ENCODE measurements around the gene BTAF1. TPM values are rescaled to one million over a fixed set of nuclear protein-coding genes. Genes with fewer than 3 reads are reported as not detected.

Gene BTAF1
- total RNA-seq, 1 experiment from 2014 or later, result 49.6 TPM

- ChIA-PET POLR2A (no interaction called here), CTCF (interaction anchor here (0.6 kb wide), 2 partner anchors 29 to 822 kb away, joined by 3 read pairs; no protein-coding TSS in a partner anchor)
- peaks cover 2% of the 10 kb centered on the region; the same call in 1 of the 2 replicates for H3K36me3 Mint-ChIP-seq
- no peak overlapping the region for H3K4me3 Mint-ChIP-seq
- peaks cover 29% of the 10 kb centered on the region for H3K4me1 Mint-ChIP-seq
- peaks cover 7% of the 10 kb centered on the region for H3K9me3 Mint-ChIP-seq
- no peak overlapping the region; the same call in 1 of the 2 replicates for H3K27ac Mint-ChIP-seq
- TF ChIP-seq TEAD4 (CRISPR knock-in tag; IDR thresholded peaks at IDR 0.05), result no peak
- TF ChIP-seq, protein P1, sequence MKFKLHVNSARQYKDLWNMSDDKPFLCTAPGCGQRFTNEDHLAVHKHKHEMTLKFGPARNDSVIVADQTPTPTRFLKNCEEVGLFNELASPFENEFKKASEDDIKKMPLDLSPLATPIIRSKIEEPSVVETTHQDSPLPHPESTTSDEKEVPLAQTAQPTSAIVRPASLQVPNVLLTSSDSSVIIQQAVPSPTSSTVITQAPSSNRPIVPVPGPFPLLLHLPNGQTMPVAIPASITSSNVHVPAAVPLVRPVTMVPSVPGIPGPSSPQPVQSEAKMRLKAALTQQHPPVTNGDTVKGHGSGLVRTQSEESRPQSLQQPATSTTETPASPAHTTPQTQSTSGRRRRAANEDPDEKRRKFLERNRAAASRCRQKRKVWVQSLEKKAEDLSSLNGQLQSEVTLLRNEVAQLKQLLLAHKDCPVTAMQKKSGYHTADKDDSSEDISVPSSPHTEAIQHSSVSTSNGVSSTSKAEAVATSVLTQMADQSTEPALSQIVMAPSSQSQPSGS (CRISPR knock-in tag; IDR thresholded peaks at IDR 0.05; ENCODE audit: borderline replicate concordance, low read depth), result no peak
- no peak for TF ChIP-seq ZNF232 (CRISPR knock-in tag; IDR thresholded peaks at IDR 0.05)
- TF ChIP-seq, protein P2, sequence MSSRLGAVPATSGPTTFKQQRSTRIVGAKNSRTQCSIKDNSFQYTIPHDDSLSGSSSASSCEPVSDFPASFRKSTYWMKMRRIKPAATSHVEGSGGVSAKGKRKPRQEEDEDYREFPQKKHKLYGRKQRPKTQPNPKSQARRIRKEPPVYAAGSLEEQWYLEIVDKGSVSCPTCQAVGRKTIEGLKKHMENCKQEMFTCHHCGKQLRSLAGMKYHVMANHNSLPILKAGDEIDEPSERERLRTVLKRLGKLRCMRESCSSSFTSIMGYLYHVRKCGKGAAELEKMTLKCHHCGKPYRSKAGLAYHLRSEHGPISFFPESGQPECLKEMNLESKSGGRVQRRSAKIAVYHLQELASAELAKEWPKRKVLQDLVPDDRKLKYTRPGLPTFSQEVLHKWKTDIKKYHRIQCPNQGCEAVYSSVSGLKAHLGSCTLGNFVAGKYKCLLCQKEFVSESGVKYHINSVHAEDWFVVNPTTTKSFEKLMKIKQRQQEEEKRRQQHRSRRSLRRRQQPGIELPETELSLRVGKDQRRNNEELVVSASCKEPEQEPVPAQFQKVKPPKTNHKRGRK (CRISPR knock-in tag; IDR thresholded peaks at IDR 0.05; ENCODE audit: borderline replicate concordance), result no peak
- TF ChIP-seq FOXP1 (CRISPR knock-in tag; IDR thresholded peaks at IDR 0.05; ENCODE audit: borderline replicate concordance), result no peak
- ATAC-seq (no peak), DNase-seq (ENCODE audit: low spot score) (no peak)
- no peaks in the 10 kb centered on the region for H3K27me3 Mint-ChIP-seq (ENCODE audit: low read depth)
Observed at GRCh38 chr10:91891125-91892001, 32.2 kb upstream of the BTAF1 start.

DNA sequence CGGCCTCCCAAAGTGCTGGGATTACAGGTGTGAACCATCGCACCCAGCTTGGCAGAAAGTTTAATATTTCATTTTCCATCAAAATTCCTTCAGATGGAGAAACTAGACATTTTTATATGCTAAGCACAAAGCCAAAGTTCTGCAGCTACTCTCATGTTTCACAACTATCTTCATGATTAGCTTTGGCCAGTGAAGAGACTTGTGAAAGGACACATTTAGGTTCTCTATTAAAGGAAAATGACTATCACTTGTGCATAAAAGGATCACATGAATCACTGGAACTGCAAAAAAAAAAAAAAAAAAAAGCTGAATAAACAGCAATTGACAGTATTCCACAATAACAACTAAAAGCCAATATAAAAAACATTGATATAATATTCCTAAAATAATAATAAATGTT is 30.5 kb upstream of the BTAF1 start:
- ChIA-PET POLR2A (no interaction called here), CTCF (no interaction called here)
- TF ChIP-seq, protein P3, sequence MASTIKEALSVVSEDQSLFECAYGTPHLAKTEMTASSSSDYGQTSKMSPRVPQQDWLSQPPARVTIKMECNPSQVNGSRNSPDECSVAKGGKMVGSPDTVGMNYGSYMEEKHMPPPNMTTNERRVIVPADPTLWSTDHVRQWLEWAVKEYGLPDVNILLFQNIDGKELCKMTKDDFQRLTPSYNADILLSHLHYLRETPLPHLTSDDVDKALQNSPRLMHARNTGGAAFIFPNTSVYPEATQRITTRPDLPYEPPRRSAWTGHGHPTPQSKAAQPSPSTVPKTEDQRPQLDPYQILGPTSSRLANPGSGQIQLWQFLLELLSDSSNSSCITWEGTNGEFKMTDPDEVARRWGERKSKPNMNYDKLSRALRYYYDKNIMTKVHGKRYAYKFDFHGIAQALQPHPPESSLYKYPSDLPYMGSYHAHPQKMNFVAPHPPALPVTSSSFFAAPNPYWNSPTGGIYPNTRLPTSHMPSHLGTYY (CRISPR knock-in tag; IDR thresholded peaks at IDR 0.05), result no peak
- no peak for TF ChIP-seq TEAD1 (CRISPR knock-in tag; IDR thresholded peaks at IDR 0.05)
- TF ChIP-seq NFATC4 (CRISPR knock-in tag; IDR thresholded peaks at IDR 0.05), result no peak
- no peak for TF ChIP-seq AR (CRISPR knock-in tag; IDR thresholded peaks at IDR 0.05)
- TF ChIP-seq ZBTB43 (CRISPR knock-in tag; IDR thresholded peaks at IDR 0.05), result no peak
- TF ChIP-seq, protein P4, sequence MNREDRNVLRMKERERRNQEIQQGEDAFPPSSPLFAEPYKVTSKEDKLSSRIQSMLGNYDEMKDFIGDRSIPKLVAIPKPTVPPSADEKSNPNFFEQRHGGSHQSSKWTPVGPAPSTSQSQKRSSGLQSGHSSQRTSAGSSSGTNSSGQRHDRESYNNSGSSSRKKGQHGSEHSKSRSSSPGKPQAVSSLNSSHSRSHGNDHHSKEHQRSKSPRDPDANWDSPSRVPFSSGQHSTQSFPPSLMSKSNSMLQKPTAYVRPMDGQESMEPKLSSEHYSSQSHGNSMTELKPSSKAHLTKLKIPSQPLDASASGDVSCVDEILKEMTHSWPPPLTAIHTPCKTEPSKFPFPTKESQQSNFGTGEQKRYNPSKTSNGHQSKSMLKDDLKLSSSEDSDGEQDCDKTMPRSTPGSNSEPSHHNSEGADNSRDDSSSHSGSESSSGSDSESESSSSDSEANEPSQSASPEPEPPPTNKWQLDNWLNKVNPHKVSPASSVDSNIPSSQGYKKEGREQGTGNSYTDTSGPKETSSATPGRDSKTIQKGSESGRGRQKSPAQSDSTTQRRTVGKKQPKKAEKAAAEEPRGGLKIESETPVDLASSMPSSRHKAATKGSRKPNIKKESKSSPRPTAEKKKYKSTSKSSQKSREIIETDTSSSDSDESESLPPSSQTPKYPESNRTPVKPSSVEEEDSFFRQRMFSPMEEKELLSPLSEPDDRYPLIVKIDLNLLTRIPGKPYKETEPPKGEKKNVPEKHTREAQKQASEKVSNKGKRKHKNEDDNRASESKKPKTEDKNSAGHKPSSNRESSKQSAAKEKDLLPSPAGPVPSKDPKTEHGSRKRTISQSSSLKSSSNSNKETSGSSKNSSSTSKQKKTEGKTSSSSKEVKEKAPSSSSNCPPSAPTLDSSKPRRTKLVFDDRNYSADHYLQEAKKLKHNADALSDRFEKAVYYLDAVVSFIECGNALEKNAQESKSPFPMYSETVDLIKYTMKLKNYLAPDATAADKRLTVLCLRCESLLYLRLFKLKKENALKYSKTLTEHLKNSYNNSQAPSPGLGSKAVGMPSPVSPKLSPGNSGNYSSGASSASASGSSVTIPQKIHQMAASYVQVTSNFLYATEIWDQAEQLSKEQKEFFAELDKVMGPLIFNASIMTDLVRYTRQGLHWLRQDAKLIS (CRISPR knock-in tag; IDR thresholded peaks at IDR 0.05; ENCODE audit: borderline replicate concordance), result no peak
- no peak for TF ChIP-seq MLX (CRISPR knock-in tag; IDR thresholded peaks at IDR 0.05)
- TF ChIP-seq NFYB (CRISPR knock-in tag; conservative IDR thresholded peaks at IDR 0.05; ENCODE audit: low read depth), result no peak
- TF ChIP-seq, protein P5, sequence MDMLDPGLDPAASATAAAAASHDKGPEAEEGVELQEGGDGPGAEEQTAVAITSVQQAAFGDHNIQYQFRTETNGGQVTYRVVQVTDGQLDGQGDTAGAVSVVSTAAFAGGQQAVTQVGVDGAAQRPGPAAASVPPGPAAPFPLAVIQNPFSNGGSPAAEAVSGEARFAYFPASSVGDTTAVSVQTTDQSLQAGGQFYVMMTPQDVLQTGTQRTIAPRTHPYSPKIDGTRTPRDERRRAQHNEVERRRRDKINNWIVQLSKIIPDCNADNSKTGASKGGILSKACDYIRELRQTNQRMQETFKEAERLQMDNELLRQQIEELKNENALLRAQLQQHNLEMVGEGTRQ (CRISPR knock-in tag; IDR thresholded peaks at IDR 0.05), result no peak
- no peak for TF ChIP-seq FOXK1 (CRISPR knock-in tag; IDR thresholded peaks at IDR 0.05)
- no peak for TF ChIP-seq EMX1 (CRISPR knock-in tag; IDR thresholded peaks at IDR 0.05)
- no peak for TF ChIP-seq SMAD4 (CRISPR knock-in tag; IDR thresholded peaks at IDR 0.05)

More for the DNA sequence above, 30.5 kb upstream of the BTAF1 start:
- Mint-ChIP-seq H3K36me3 (peaks cover 8% of the 10 kb centered on the region), H3K4me3 (no peak overlapping the region), H3K9me3 (peaks cover 14% of the 10 kb centered on the region), H3K27me3 (ENCODE audit: low read depth) (no peaks in the 10 kb centered on the region), H3K27ac (no peak overlapping the region), H3K4me1 (peaks cover 21% of the 10 kb centered on the region)
- no peak for ATAC-seq
- no peak for DNase-seq (ENCODE audit: low spot score)
